RWPE1 (cell line): ENCODE measurements around the gene DCST2.

Experiments
- CTCF ChIA-PET: fragments of 350-600 bp; sonication (Branson Sonifier 250); formaldehyde crosslinking; extraction: SDS; loops from one replicate; lab custom pipeline; 2021; lab: Yijun Ruan, JAX
- POLR2A ChIA-PET: fragments of 400-600 bp; formaldehyde crosslinking; extraction: SDS; loops from one replicate; lab custom pipeline; 2020; ENCODE audit warnings: antibody characterized with exemption; ENCODE audit not compliant: low non-redundant PET; lab: Yijun Ruan, JAX
- DNase-seq: peaks from one replicate; pipeline ENCODE4 v3.0.0; 2012; ENCODE audit warnings: low spot score
- H3K27ac ChIP-seq: fragments of 450-650 bp; 2 replicates; pipeline ENCODE4 v1.5.1; 2017
- TF ChIP-seq, protein P1 (sequence below): fragments of 450-650 bp; conservative IDR thresholded peaks from 2 replicates; pipeline ENCODE4 v1.5.1; 2017; ENCODE audit warnings: low read depth, mild to moderate bottlenecking

Gene DCST2

GRCh38 chr1:155079487-155080311 is 46.1 kb upstream of the DCST2 start:
- POLR2A ChIA-PET: interaction anchor here (0.8 kb wide), 1 partner anchor 9 kb away, joined by 3 read pairs; no protein-coding TSS in a partner anchor
- TF ChIP-seq, protein P1, sequence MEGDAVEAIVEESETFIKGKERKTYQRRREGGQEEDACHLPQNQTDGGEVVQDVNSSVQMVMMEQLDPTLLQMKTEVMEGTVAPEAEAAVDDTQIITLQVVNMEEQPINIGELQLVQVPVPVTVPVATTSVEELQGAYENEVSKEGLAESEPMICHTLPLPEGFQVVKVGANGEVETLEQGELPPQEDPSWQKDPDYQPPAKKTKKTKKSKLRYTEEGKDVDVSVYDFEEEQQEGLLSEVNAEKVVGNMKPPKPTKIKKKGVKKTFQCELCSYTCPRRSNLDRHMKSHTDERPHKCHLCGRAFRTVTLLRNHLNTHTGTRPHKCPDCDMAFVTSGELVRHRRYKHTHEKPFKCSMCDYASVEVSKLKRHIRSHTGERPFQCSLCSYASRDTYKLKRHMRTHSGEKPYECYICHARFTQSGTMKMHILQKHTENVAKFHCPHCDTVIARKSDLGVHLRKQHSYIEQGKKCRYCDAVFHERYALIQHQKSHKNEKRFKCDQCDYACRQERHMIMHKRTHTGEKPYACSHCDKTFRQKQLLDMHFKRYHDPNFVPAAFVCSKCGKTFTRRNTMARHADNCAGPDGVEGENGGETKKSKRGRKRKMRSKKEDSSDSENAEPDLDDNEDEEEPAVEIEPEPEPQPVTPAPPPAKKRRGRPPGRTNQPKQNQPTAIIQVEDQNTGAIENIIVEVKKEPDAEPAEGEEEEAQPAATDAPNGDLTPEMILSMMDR: no peak
- DNase-seq: no peak
- CTCF ChIA-PET: interaction anchor here (0.5 to 1.9 kb wide), 10 partner anchors 9 to 644 kb away, joined by 3 to 8 read pairs (median 4); partner anchors contain the start of genes EFNA4 and KRTCAP2
- no peak overlapping the region for H3K27ac ChIP-seq

- DNase-seq: no peak
- ChIA-PET POLR2A (interaction anchor here (0.8 kb wide), 1 partner anchor 9 kb away, joined by 3 read pairs; no protein-coding TSS in a partner anchor), CTCF (interaction anchor here (0.5 to 1.9 kb wide), 7 partner anchors 12 to 269 kb away, joined by 3 to 8 read pairs (median 4); partner anchors contain the start of gene KRTCAP2)
- TF ChIP-seq, protein P1: no peak
- peak overlapping the region; percentile 36; the same call in 1 of the 2 replicates for H3K27ac ChIP-seq
Measured at GRCh38 chr1:155079210-155079486, 45.6 kb upstream of the DCST2 start.

DNA sequence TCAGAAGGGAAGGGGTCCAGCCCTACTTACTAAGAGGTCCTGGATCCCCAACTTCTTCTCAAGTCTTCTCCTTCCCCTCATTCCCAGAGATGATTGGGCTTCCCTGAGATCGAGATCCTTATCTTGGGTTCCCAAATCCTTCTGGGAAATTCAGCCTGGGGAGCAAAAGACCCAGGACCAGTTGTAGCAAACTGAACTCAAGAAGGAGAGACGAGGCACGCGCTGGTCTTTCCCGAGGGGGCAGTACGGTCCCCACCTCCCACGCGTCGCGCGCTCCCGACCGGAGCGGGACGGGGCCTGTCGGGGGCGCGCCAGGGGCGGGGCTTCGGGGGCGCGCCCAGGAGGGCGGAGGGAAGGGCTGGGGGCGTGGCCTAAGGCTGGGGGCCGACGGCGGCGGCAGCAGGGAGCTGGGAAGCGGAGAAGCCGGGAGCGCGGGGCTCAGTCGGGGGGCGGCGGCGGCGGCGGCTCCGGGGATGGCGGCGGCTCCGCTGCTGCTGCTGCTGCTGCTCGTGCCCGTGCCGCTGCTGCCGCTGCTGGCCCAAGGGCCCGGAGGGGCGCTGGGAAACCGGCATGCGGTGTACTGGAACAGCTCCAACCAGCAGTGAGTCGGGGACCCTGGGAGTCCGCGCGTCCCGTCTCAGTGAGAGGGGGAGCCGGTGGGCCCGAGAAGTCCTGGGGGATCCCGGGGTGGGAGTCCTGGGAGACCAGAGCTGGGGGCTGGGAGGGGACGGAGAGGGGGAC is 45.1 kb upstream of the DCST2 start, which contains the start of gene EFNA3:
Gene EFNA3, plus strand, starts transcription at position 369 of the 741 bp plus-strand sequence. Its CDS starts 105 bp downstream, at position 474.
- DNase-seq: peak; percentile 84
- POLR2A ChIA-PET: interaction anchor here (0.8 kb wide), 1 partner anchor 8 kb away, joined by 3 read pairs; no protein-coding TSS in a partner anchor
- TF ChIP-seq, protein P1: no peak
- CTCF ChIA-PET: interaction anchor here (0.5 to 1.4 kb wide), 7 partner anchors 13 to 268 kb away, joined by 3 to 6 read pairs (median 4); partner anchors contain the start of gene KRTCAP2
- peak within 1 kb of the TSS; percentile 36 for H3K27ac ChIP-seq

GRCh38 chr1:155077758-155078445 is 44.3 kb upstream of the DCST2 start:
- CTCF ChIA-PET: interaction anchor here (1.2 kb wide), 1 partner anchor 16 kb away, joined by 5 read pairs; no protein-coding TSS in a partner anchor
- TF ChIP-seq, protein P1: no peak
- H3K27ac ChIP-seq: peak overlapping the region; percentile 36
- DNase-seq: no peak
- POLR2A ChIA-PET: no interaction called here

- CTCF ChIA-PET: interaction anchor here (0.6 kb wide), 1 partner anchor 25 kb away, joined by 3 read pairs; no protein-coding TSS in a partner anchor
- no peak for DNase-seq
- TF ChIP-seq, protein P1: no peak
- no peak overlapping the region for H3K27ac ChIP-seq
- POLR2A ChIA-PET: interaction anchor here (0.6 kb wide), 1 partner anchor 62 kb away, joined by 5 read pairs; no protein-coding TSS in a partner anchor
Measured at GRCh38 chr1:155077346-155077745, 43.8 kb upstream of the DCST2 start.
